CD4-positive, alpha-beta T cell treated with Interleukin-6 at 100 ng/mL for 8 hours (primary cell): Measurements from ENCODE around the gene HLA-DOB.
"Not testable (repeated sequence)": the region's sequence is repeated elsewhere in the genome, so short reads cannot be mapped to it uniquely, and the experiment has no call there.

Experiments used
- DNase-seq: peaks from one replicate; pipeline ENCODE4 v3.0.0-alpha.2; 2020; ENCODE audit warnings: mixed read lengths, low spot score

The HLA-DOB gene

DNA sequence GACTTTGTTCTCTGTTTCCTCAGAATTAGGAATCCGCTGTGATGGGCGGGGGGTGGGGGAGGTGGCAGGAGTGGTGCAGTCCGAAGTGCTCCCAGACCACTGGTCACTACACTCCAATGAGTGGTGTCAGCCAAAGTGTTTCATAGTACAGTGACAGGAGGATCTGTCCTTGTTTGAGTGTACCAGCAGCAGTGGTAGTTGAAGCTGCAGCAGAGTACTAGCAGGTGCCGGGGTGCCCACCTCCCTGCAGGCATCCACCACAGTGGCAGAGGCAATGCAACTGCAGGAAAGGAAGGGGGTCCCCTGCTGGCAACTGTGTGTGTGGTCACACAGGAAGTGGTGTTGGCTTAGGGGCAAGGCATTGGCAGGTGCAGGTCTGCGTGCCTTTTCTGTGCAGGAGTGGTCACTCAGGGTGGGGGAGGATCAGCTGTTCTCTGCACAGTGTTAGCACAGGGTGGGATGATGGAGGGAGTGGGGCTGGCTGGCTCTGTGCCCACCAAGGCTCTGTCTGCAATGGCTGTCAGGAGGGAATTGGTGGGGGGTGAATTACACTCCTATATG is 9.7 kb downstream of the HLA-DOB start:
- DNase-seq = no peak

DNA sequence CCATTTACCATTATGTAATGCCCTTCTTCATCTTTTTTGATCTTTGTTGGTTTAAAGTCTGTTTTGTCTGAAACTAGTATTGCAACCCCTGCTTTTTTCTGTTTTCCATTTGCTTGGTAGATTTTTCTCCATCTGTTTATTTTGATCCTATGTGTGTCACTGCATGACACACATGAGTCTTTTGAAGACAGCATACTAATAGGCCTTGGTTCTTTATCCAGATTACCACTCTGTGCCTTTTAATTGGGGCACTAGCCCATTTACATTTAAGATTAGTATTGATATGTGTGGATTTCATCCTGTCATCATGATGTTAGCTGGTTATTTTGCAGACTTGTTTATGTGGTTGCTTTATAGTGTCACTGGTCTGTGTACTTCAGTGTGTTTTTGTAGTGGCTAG is 11.4 kb downstream of the HLA-DOB start:
- not testable (repeated sequence) for DNase-seq

DNA sequence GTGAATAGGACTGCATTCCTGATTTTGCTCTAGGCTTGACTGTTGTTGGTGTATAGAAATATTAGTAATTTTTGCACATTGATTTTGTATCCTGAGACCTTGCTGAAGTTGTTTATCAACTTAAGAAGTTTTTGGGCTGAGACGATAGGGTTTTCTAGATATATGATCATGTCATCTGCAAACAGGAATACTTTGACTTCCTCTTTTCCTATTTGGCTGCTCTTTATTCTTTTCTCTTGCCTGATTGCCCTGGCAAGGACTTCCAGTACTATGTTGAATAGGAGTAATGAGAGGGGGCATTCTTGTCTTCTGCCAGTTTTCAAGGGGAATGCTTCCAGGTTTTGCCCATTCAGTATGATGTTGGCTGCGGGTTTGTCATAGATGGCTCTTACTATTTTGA is 13.4 kb downstream of the HLA-DOB start:
- no peak for DNase-seq

DNA sequence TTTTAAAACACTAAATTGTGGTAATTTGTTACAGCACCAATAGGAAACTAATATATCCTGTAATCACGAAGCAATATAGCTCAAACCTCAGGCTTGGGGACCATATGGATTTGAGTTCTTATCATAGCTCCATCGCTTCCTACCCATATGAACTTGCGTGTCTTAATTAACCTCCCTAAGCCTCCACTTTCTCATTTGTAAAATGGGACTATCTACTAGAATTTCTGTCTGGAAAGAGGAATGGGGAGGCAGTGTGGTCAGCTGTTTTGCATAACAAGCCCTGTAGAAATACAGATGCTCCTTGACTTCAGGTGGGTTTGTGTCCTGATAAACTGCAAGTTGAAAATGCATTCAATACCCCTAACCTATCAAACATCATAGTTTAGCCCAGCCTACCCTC is 17.1 kb downstream of the HLA-DOB start:
- no peak for DNase-seq

DNA sequence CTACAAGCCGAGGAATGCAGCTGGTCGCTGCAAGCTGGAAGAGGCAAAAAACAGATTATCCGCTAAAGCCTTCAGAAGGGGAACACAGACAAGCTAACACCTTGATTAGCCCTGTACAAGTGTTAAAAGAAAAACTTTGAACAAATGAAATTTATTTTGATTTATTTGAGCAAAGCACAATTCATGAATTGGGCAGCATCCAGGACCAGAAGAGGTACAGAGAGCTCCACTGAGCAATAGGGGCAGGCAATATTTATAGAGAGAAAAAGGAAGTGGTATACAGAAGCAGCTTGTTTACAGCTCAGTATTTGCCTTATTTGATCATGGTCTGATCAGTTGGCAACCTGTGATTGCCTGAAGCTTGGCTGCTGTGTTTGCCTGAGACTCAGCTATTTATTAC is 17.6 kb downstream of the HLA-DOB start:
- no peak for DNase-seq

DNA sequence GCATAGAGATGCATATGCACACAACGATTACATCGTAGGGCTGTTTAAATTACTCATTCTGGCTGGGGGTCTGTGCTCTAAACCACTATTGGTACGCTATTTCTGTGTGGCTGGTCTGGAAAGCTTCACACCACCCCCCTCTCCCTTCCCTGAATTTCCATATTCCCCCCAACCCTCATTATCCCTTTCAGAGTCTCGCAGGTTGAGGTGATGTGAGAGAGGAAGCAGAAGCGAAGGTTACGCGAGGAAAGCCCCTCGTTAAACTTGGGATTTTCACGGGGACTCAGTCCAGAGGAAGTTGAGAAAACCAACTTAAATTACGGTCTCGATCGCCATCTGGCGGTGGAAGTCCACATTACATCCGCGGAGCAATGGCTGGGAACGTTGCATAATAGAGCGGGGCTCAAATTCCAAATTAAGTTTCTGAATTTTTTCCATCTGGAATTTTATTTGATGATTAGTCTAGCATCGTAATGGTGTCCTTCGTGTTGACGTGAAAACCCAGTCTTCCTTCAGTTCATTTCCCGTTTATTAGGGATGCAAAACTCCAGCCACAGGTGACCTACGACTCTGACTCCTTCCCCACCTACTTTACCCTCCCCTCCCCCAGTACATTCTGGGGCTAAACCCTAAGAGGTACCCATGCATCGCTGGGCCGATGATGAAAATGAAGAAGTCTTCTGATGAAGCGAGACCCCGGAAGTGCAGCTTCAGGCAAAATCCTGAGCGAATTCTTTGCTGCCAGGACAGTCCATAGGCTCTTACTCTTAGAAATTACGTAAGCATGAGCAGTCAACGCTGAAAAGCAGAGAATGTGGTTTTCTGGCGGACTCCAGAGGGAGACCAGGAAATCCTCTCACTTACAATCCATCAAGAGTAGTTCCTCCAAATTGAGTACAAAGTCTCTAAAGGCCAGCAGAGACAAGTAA is 19.7 kb downstream of the HLA-DOB start:
- peak; percentile 63 for DNase-seq

DNA sequence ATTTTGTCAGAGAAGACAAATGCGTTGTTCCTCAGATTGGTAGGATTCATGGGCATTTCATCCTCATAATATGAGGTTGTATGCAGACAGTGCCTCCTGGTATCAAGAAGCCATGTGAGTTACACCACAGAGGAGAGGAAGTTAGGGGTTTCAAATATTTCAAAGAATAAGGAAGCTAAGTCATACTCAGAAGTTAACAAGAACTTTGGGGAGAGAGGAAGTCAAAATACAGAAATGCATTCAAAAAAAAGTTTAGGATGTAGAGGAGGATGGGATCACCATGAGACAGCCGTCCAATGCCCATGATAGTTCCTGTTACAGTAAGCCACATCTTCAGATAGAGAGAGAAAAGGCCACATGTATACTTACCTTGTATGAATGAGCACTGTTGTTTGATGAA is 22.3 kb downstream of the HLA-DOB start:
- no peak for DNase-seq

DNA sequence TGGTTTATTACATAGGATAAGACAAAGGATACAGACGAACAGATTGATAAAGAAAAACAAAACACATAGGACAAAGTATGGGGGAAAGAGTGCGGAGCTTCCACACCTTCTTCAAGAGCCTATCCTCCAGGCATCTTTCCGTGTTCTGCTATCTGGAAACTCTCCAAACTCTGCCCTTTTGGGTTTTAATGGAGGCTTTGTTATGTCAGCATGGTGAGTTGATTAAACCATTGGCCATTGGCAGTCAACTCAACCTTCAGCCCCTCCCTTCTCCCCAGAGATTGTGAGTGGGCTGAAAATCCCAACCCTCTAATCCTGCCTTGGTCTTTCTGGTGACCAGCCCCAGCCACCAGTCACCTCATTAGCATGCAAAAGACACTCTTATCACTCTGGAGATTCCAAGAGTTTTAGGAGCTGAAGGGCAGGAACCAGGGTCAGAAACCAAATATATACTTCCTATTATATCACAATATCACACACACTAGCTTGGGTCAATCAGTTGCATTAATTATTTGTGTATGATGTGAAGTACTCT is 23.8 kb downstream of the HLA-DOB start:
- no peak for DNase-seq

DNA sequence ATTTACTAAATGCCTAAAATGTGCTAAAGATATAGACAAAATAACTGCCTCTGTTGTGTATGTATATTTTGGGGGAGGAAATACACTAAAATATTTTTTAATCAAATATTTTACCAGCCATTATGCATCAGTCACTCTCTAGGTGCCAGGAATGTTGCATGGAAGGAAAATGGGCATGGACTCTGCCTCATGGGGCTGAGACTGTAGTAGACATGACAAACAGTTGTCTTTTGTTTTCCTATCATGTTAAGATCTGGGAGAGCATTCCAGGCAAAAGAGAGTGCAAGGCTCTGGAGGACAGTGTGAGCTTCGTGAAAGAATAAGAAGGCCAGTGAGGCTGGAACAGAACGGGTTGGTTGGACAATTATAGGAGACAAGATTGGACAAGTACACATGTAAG is 26.5 kb downstream of the HLA-DOB start:
- no peak for DNase-seq

DNA sequence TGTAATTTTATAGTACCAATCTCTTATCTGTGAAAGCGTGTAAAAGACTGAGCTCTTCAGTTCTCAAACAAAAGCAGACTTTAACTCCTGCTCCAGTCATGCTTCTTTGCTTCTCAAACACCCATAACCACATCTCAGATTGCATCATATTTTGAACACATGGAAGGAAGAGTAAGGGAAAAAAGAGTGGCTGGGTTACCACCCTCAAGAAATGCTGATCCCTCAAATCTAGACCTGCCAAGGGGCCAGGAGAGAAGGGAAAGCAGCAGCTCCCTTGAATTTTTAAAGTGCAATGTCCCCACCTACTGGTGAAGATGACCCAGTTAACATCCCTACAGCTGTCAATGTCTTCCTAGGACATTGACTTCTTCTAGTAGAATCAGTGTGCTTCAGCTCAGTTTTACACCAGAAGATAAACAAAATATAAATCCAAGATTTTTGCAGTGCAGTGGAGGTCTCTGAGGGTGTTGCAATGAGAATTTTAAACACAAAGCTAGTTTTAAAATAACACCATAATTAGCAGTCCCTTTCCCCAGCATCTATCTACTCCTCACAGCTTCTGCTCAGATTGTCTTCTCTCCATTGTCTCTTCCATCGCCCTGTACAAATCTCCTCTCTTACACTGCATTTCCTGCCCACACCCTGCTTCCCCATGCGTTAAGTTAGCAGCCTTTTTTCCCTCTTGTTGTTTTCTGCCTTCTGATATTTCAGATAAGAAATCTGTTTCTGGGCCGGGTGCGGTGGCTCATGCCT is 30.8 kb downstream of the HLA-DOB start:
- DNase-seq = peak; percentile 32

DNA sequence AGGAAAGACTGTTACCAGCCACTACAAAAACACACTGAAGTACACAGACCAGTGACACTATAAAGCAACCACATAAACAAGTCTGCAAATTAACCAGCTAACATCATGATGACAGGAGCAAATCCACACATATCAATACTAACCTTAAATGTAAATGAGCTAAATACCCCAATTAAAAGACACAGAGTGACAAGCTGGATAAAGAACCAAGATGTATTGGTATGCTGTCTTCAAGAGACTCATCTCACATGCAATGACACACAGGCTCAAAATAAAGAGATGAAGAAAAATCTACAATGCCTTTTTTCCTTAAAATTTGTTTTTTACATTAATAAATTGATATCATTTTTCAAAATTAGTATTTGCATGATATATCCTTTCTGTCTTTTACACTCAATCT is 33.9 kb downstream of the HLA-DOB start:
- not testable (repeated sequence) for DNase-seq

DNA sequence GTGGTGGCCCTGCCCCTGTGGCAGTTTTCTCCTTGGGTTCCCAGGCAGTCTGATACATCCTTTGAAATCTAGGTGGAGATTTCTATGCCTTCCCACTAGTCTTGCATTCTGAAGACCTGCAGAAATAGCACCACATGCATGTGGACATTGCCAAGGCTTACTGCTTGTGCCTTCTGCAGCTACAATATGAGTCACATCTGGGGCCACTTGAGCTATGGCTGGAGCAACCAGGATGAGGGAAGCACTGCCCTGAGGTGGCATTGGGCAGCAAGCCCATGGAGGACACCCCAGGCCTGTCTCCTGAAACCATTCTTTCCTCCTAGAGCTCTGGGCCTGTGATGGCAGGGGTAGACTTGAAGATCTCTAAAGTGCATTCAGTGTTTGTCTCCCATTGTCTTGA is 37.8 kb downstream of the HLA-DOB start:
- no peak for DNase-seq

DNA sequence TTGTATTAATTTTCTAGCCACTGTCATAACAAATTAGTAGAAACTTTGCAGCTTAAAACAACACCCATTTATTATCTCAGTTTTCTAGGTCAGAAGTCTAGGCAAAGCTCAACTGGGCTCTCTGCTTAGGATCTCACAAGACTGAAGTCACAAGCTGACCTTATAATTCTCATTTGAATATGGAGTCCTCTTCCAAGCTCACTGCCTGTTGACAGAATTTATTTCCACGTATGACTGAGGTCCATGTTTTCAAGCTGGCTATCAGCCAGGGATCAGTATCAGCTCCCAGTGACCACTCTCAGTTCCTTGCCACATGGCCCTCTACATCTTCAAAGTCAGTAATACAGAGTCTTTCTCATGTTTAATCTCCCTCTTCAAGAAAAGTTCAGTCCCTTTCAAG is 41.7 kb downstream of the HLA-DOB start:
- DNase-seq = no peak

DNA sequence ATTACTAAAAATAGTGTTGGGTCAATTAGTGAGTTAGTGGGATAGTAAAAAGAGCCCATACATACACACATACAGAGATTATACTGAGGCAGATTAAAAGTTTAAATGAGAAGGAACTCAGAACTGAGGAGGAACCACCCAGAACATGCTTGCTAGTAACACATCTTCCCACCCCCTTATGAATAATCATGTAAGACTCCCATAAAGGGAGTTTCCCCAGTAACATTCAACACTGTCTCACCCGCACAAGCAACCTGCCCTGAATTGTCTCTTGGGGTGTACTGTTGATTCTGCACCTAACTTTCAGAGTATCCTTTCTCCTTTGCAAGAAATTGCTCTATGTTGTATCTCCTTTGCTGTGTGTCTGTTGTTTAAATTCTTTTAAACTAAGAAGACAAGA is 42.4 kb downstream of the HLA-DOB start:
- DNase-seq = no peak

DNA sequence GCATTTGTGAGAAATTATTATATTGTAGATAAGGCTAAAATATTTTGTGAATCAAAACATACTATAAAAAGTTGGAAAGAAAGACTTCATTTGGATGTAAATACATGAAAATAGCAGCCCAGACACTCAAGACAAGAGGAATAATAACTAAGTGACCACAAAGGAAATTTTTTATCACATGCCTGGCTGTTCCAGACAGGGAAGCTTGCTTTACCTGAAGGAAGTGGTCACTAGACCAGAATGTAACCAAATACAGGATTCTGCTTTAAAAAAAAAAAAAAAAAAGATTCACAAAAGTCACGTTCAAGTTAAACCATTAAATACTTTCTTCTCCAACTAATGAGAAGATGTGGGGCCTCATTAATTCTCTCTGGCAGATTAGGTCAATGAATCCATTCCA is 44.1 kb downstream of the HLA-DOB start:
- no peak for DNase-seq

DNA sequence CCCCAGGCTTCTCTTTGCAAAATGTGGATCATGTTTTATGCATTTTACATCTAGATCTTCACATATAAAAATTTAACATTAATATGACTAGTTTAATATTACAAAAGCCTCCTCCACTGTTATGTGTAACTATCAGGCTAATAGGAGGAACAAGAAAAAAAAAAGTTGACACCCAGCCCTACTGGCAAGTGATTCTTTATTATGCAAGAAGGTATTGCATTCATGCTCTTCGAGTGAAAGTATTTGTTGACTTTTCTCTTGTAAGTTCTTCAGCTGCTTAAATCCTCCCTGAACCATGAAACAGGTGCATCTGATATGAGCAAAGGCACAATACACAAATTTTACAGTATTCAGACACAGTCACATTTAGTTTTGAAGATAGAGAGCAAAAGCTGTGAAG is 52.8 kb downstream of the HLA-DOB start:
- no peak for DNase-seq

DNA sequence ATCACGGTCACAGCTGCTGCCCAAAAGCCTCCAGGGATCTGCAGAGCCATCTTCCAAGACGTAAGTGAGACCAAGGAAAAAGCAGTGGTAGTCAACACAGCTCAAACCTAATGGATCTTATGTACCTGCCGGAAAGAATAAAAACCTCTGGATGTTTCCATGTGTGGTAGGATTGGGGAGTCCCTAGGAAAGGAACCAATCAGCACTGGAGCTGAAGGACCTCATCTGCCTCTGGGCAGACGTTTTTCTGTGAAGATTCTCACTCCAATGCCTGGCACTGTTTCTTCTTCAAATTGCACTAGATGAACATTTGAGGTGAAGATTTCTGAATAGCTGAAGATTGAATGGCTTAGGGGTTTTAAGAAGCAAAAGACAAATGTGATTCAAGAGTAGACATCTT is 53.4 kb downstream of the HLA-DOB start, which contains the start of gene HLA-DQB2:
HLA-DQB2 (minus strand) TSS at position 112 of the 400 bp plus-strand sequence; CDS start at position 50, 62 bp downstream.
- no peak for DNase-seq
